ENCODE data around the gene FAM89B. TPM values are rescaled to one million over a fixed set of nuclear protein-coding genes. Genes with fewer than 3 reads are reported as not detected.

Gene FAM89B
- polyA plus RNA-seq, 3 donors = 52.2 to 74.9 (median 66.3) TPM

DNA sequence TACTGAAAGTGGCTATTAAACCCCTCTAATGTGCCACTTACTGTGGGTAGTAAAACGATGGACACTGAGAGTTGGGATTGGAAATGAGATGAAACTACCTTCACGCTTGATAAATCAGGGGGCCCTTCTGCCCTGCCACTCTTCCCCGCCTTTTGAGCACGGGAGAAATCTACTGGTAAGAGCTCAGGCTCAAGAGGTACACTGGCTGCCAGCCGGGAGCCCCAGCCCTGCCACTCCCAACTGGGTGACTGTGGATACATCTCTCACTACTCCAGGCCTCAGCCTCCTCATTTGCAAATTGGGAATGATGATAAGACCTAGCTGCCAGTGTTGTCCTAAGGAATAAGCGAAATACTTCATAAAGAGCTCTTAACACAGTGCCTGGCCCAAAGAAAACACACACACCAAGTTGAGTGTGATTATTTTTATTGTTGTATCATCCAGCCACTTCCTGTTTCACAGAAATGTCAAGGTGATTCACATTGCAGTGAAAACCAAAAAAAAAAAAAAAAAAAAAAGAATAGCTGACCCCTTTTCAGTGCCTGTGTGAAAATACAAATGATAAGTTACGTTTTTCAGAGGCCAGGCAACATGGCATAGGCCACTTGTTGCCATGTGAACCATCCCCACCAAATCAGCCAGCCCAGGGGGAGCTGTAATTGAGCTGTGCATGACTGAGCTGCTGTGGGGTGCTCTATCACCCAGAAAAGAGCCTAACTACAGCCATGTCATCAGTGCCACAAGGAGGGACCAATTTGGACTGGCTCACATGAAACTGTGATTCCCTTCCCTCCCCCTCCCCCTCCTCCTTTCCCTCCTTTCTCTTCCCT lies 6.5 kb upstream of the FAM89B start:
- WGBS, 3 donors = 78 to 86% (median 85%) methylated on average over 7 of the region's 7 CpGs
- no peak overlapping the region for H3K27ac ChIP-seq (ENCODE audit: low read depth, low read length)

DNA sequence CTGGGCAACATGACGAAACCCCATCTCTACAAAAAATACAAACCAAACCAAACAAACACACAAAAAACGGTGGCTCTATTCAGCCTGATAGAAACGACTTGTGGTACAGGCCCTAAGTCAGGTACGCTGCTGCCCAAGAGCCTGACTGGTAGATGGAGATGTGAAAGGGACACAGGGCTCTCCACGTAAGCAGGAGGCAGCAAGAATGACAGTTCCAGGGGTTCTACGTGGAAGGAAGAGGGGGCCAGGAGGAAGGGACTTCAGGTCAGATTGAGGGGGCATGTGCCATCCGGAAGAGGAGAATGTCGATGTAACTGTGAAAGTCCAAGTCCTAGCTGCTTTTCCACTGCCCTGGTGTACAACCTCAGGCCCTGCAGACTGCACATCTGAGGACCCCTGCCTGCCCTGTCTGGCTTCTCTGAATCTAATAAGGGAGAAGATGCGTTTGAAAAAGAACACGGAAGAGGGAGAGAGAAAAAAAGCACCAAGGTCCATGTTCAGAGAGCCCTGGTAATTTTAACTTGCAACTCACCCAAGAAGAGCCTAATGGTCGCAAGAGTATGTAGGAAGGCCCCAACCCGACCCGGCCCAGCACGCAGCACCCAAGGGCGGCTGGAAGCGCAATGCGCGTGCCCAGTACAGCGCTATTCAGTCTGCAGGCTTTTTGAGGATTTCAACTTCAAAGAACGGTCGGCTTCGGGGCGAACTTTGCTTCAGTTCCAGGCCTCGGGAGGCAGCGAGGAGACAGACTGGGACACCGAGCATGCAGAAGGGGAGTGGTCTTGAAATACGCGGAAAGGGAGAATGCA lies 3.0 kb upstream of the FAM89B start:
- 4 to 8% (median 7%) methylated on average over 28 of the region's 28 CpGs for WGBS, 3 donors
- peak overlapping the region; percentile 61 for H3K27ac ChIP-seq (ENCODE audit: low read depth, low read length)

DNA sequence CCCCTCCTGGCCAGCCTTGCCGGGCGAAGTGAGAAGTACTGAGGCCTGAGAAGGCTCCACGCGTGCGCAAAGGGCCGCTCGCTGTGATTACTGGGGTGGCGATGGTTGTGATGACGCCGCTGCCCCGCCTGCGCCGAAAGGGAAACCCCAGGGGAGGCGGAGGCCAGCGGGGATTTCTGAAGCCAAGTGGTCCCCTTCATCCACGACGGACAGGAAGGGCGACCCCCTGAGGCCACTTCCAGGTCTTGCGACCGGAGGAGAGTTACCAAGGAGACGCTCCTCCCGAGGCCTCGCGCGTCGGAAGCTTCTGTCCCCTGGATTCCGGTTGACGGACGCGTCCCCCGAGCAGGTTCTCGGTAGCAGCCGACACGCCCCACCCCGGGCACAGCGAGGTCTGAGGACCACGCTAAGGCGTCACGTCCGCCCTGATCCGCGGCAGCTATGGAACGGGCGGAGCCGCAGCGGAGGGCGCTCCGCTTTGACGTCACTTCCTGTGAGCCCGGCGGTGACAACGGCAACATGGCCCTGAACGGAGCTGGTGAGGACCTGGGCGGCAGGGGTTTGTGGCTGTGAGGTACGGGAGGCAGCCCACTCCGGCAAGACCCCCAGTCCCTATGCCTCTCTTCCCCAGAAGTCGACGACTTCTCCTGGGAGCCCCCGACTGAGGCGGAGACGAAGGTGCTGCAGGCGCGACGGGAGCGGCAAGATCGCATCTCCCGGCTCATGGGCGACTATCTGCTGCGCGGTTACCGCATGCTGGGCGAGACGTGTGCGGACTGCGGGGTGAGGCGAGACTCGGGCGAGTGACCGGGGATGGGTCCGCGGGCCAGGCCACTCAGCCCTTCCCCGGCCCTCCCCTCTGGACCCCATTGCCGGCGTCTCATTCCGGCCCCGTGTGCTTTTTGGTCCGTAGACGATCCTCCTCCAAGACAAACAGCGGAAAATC lies 2.1 kb upstream of the FAM89B start, which contains the start of gene ZNRD2:
TSS of gene ZNRD2 (plus strand) at position 505 of the 946 bp plus-strand sequence. CDS start at position 520, 15 bp downstream.
- peak within 1 kb of the TSS; percentile 61 for H3K27ac ChIP-seq (ENCODE audit: low read depth, low read length)
- 0% methylated on average over 89 of the region's 89 CpGs for WGBS, 3 donors

DNA sequence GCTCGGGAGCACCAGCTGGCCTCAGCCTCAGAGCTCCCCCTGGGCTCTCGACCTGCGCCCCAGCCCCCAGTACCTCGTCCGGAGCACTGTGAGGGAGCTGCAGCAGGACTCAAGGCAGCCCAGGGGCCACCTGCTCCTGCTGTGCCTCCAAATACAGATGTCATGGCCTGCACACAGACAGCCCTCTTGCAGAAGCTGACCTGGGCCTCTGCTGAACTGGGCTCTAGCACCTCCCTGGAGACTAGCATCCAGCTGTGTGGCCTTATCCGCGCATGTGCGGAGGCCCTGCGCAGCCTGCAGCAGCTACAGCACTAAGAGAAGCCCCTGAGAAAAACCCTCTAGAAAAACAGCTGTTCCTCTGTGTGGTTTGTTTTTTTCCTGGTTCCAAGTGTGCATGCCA lies 918 bp upstream of the FAM89B start:
- no peak overlapping the region for H3K27ac ChIP-seq (ENCODE audit: low read depth, low read length)
- WGBS, 3 donors = 40 to 80% (median 71%) methylated on average over 5 to 9 of the region's 9 CpGs

DNA sequence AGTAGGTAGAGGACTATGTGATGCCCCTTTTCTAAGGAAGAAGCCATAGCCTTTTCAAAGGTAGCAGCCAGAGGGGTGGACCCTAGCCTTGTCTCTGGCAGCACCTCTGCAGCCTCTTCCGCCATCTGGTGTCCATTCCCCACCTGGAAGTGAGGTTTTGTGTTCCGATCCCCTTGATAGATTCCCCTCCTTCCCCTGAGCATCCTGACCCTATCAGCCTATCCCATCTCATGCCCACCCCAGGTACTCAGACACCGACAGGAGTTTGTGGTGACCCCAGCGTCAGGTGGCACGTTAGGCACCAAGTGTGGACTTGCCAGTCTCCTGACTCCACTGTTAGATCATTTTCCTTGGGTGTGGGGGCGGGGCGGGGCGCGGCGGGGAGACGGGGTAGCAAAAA lies 398 bp upstream of the FAM89B start:
- no peak overlapping the region for H3K27ac ChIP-seq (ENCODE audit: low read depth, low read length)
- WGBS, 3 donors = 7 to 9% (median 8%) methylated on average over 11 of the region's 11 CpGs

DNA sequence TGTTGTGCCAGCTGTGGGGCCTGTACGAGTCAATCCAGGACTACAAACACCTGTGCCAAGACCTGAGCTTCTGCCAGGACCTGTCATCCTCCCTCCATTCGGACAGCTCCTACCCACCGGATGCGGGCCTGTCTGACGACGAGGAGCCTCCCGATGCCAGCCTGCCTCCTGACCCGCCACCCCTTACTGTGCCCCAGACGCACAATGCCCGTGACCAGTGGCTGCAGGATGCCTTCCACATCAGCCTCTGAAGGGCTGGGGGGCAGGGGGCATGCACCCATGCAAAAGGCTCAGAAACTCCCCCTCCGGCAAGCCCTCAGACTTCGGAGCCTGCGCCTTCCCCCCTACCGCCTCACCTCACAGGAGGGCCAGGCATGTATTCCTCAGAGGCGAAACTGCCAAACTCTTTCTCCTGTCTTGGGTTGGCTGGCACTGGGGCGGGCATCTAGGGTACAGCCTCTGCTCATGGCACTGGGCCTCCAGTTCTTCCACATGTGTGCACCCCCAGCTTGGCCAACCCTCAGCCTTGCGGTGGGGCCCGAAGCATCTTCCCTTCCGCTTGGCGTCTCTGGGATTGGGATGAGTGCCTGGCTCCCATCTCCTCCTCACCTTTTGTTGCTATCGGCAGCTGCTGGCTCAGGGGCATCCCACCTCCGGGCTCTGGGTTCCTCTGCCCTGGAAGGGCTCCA lies 1.2 kb downstream of the FAM89B start:
- peak overlapping the region; percentile 65 for H3K27ac ChIP-seq (ENCODE audit: low read depth, low read length)
- WGBS, 3 donors = 26 to 39% (median 35%) methylated on average over 22 of the region's 22 CpGs

DNA sequence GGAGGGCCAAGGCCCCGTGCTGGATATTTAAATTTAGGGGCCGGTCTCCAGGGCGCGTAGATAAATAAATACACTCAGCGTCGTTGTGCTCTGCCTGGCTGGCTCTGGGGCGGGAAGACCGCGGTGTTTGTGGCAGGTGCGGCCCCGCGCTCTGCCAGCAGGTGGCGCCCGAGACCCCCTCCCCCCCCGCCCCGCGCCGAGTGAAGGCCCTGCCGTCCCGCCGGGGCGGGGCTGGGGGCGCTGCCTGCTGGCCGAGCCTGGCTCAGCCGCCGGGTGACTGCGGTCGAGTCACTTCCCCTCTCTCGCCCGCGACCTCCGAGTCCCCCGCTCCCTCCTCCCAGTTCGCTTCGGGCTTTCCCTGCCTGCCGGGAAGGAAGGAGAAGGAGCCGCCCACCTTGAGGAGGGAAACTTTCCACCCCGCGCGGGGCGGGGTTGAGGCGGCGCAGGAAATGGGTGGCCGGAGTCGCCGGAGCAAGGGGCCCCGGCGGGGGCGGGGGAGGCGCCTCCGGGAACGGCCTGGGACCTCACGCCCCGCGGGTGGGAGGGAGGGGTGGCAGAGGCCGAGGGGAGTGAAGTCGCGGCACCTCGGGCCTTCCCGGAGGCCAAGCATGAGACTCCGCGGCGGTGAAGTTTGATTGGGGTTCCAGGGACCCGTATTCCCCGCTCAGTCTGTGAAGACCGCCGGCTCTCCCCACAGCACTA lies 1.9 kb downstream of the FAM89B start:
- 1 to 2% (median 1%) methylated on average over 38 to 66 of the region's 67 CpGs for WGBS, 3 donors
- peak overlapping the region; percentile 76 for H3K27ac ChIP-seq (ENCODE audit: low read depth, low read length)

DNA sequence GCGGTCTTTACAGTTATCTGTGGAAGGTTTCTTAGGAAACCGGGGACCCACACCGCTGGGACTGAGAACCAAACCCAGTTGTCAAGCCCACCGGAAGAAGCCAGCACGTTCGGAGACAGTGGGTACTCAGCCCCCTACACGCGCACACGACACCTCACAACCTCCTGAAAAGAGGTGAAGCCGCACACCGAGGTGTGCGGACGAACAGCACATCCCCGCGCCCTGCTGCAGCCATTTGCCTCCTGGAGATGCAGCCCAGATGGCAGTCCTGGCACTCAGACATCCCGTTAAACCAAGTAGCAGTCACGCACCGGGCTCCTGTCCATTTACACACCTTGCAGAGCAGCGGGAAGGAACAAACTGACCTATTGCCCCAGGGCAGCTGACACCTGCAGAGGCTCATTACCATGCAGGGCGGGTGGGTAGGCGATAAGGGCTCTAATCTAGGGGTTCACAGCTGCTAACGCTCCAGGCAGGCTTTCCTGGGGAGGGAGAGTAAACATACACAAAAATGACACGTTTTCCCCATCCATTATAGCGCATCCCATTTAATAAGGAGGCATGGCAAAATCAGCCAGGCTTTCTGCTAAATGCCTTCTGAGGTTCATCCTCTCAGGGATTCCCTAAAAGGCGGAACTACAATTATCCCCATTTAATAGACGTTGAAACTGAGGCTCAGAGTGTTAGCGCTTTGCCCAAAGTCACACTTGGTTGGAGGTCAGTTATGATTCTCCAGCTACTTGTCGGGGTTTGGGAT lies 2.7 kb downstream of the FAM89B start:
- H3K27ac ChIP-seq (ENCODE audit: low read depth, low read length) = peak overlapping the region; percentile 76
- WGBS, 3 donors = 14 to 17% (median 17%) methylated on average over 28 of the region's 28 CpGs

DNA sequence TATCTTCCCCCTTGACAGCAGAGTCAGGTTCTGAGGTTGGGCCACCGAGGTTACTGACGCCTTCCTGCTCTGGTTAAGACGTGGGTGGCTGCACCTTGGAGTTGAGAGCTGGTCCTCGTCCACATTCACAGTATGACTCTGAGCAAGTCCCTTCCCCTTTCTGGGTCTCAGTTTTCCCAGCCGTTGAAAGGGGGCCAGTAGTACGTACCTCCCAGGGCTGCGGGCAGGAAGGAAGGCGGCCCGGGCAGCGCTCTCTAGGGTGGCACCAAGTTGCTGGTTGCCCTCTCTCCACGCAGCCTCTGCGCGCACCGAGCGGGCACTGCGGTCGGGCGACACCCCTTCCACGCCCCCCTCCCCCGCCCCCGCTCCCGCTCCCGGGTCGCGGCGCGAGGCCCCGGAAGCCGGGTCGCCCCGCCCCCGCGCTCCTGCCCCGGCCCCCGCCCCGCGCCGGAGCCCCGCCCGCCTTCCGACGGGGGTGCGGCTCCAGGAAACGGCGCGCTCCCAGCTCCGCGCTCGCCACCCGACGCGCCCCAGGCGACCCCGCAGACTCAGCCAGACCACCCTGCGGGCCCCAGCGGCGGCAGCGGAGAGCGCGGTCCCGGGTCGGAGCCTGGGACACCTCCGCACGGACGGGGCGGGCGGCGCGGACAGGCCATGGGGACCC lies 3.4 kb downstream of the FAM89B start, which contains the start of gene EHBP1L1:
TSS of gene EHBP1L1 (plus strand) at position 486 of the 664 bp plus-strand sequence. CDS start 250 bp downstream, outside the sequence.
- H3K27ac ChIP-seq (ENCODE audit: low read depth, low read length) = peak within 1 kb of the TSS; percentile 76
- 1 to 2% (median 1%) methylated on average over 28 to 63 of the region's 69 CpGs for WGBS, 3 donors

DNA sequence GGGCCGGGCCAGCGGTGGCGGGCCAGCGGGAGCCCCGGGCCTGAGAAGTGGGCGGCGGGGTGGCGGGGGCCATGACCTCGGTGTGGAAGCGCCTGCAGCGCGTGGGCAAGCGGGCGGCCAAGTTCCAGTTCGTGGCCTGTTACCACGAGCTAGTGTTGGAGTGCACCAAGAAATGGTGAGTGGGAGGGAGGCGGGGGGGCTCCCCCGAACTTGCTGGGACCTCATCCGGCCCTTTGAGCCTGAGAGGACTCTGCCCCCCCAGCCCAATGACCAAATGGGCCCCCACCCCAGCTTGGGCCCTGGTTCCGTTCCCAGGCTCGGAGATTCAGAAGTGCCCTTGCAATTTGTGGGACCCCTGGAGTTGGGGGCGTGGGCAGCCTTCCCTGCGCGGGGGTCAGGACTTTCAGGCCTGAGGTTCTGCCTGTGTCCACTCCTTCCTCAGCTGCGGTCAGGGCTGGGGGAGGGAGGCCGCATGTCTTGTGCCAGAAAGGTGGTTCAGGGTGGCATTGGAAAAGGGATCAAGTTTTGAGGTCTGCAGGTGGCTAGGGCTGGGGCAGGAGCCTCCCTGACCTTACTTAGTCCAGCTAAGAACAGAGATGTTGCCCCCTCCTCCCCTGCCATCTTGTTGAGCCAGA lies 4.0 kb downstream of the FAM89B start:
- peak overlapping the region; percentile 38 for H3K27ac ChIP-seq (ENCODE audit: low read depth, low read length)
- 7 to 26% (median 7%) methylated on average over 24 to 26 of the region's 26 CpGs for WGBS, 3 donors

DNA sequence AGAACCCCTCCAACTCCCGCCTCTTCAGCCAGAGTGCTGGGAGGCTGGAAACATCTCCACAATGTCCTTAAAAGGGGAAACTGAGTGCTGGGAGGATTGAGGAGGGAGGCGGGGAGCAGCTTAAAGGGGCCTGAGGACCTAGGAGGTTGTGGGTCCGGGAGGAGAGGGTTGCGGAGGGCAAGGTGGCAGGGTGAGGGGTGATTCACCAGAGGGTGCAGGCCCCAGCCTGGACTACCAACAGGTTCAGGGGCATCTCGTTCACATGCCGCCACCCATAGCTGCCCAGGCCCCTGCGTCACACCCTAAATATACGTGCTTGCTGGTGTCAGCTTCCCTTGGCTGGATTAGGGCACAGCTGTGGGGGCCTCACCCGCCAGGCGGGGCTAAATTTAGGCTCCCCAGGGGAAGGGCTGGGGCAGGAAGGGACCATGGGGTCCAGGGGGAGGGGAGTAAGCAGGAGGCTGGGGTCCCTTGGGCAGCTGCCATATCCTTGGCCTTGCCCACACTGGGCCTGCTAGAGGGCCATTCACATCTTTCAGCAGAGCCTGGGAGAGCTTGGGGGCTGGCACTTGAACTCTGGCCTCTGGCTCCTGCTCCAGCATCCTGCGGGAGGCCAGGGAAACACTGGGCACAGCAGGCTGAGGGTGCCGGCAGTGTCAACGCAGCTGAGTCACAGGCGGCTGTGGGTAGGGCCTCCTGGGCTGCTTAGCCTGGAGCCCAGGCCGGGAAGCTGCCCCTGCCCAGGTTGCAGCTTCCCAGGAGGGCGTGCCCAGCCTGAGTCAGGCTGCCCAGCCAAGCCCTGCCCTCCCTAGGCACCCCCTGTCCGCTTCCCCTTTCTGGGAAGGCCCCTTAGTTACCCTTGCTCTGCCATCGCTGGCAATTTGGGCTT lies 4.8 kb downstream of the FAM89B start:
- 19 to 61% (median 24%) methylated on average over 16 to 18 of the region's 18 CpGs for WGBS, 3 donors
- H3K27ac ChIP-seq (ENCODE audit: low read depth, low read length) = peak overlapping the region; percentile 38

DNA sequence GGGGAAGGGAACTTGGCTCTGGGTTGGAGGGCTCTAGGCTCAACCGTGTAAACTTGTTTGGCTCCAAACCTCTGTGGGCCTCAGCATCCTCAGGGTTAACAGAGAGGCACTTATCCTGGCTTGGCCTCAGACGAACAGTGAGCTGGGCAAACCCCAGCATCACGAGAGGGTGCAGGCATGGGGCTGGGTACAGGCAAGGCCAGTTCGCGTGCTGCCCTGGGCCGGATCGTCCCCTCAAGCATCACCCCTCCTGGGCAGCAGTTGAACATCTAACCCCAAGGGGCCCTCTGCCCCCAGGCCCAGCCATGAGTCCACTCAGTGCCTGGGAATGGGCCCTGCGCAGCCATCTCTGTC lies 5.4 kb downstream of the FAM89B start:
- 40 to 66% (median 41%) methylated on average over 8 of the region's 8 CpGs for WGBS, 3 donors
- H3K27ac ChIP-seq (ENCODE audit: low read depth, low read length) = peak overlapping the region; percentile 31

DNA sequence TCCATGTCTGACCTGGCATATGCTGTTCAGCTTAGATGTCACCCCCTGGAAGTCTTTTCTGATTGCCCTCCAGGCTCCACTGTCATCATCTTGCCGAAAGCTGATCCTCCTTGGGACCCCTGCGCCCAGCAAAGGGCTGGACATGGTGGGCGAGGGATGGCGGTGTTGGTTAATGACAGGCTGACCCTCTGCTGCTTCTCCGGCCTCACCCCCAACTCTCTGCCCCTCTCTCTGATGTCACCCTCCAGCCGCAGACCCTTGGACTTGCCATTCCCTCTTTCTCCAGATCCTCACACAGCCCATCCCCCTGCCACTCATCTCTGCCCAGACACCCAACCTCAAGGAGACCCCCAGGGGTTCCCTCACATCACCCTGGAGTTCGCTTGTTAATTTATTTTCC lies 5.8 kb downstream of the FAM89B start:
- 92 to 97% (median 94%) methylated on average over 7 of the region's 7 CpGs for WGBS, 3 donors
- H3K27ac ChIP-seq (ENCODE audit: low read depth, low read length) = peak overlapping the region; percentile 31

DNA sequence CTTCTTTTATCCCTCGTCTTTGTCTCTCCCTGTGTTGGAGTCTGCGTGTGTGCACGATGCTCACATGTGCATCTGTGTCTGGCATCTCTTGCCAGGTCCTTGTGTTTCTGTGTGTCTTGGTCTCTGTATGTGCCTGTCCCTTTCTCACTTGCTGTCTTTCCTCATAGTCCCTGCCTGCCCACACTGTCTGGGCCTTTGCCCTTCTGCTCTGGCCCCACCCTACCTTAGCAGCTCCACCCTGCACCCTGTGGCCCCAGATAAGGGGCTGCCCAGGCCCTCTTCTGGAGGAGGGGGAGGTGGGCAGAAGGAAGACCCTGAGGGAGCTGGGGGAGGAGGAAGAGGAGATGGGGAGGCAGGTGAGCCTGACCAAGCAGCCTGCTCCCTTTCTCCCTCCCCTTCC lies 6.3 kb downstream of the FAM89B start:
- WGBS, 3 donors = 76 to 87% (median 79%) methylated on average over 3 of the region's 3 CpGs
- H3K27ac ChIP-seq (ENCODE audit: low read depth, low read length) = no peak overlapping the region

DNA sequence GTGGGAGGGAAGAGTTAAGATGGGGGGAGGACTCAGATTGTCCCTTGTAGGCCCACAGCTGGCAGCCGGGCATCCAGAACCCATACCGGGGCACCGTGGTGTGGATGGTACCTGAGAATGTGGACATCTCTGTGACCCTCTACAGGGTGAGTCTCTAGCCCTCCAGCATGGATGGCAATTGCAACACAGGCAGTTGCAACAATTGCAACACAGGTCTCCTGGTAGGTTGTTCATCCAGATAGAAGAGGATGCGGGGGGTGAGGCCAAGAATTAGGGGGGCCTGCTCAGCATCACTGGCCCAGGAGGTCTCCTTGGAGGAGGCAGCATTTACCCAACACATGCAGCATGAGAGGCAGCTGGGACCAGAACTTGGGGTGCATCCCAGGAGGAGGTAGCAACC lies 7.0 kb downstream of the FAM89B start:
- no peak overlapping the region for H3K27ac ChIP-seq (ENCODE audit: low read depth, low read length)
- WGBS, 3 donors = 53 to 98% (median 68%) methylated on average over 4 of the region's 4 CpGs
